ENCODE results near the gene REXO4. TPM values are rescaled to one million over a fixed set of nuclear protein-coding genes. Genes with fewer than 3 reads are reported as not detected.

The REXO4 gene
- total RNA-seq, 4 donors from 2014 or later, result 20.9 to 28.3 (median 22.2) TPM

DNA sequence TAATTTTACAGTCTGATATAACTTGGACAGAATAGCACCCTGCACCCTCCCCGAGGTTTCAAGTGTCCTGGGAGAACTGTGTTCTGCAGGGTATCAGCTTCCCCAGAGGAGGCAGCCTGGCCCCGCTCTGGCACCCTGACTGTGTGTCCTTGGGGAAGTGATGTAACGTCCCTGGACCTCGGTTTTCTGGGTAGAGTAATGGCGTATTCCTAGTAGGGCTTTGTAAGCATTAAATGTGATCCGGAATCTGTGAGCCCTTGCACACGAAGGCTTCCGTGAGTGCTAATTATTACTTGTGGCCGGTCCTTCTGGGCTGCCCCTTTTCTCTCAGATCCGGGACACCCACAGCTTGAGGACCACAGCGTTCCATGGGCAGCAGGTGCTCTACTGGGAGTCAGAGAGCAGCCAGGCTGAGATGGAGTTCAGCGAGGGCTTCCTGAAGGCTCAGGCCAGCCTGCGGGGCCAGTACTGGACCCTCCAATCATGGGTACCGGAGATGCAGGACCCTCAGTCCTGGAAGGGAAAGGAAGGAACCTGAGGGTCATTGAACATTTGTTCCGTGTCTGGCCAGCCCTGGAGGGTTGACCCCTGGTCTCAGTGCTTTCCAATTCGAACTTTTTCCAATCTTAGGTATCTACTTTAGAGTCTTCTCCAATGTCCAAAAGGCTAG lies 41.0 kb upstream of the REXO4 start:
- H3K4me1 ChIP-seq, result peaks cover 12% of the 10 kb centered on the region
- no peak for TF ChIP-seq POLR2AphosphoS5 (IDR thresholded peaks at IDR 0.05)
- TF ChIP-seq, protein P1, sequence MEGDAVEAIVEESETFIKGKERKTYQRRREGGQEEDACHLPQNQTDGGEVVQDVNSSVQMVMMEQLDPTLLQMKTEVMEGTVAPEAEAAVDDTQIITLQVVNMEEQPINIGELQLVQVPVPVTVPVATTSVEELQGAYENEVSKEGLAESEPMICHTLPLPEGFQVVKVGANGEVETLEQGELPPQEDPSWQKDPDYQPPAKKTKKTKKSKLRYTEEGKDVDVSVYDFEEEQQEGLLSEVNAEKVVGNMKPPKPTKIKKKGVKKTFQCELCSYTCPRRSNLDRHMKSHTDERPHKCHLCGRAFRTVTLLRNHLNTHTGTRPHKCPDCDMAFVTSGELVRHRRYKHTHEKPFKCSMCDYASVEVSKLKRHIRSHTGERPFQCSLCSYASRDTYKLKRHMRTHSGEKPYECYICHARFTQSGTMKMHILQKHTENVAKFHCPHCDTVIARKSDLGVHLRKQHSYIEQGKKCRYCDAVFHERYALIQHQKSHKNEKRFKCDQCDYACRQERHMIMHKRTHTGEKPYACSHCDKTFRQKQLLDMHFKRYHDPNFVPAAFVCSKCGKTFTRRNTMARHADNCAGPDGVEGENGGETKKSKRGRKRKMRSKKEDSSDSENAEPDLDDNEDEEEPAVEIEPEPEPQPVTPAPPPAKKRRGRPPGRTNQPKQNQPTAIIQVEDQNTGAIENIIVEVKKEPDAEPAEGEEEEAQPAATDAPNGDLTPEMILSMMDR (IDR thresholded peaks at IDR 0.05), result no peak
- no peak for TF ChIP-seq POLR2A (IDR thresholded peaks at IDR 0.05)
- no peak for TF ChIP-seq EP300 (IDR thresholded peaks at IDR 0.05)
- peaks cover 4% of the 10 kb centered on the region for H3K36me3 ChIP-seq
- no peaks in the 10 kb centered on the region for H3K9me3 ChIP-seq
- WGBS, result 73% methylated on average over 13 of the region's 16 CpGs
- H3K27me3 ChIP-seq, result no peaks in the 10 kb centered on the region
- no peak overlapping the region for H3K27ac ChIP-seq
- peak in 1 of 2 donors; percentile 59 for DNase-seq (ENCODE audit: low spot score in 2 of 2)
- peak overlapping the region; percentile 85 for H3K4me3 ChIP-seq

DNA sequence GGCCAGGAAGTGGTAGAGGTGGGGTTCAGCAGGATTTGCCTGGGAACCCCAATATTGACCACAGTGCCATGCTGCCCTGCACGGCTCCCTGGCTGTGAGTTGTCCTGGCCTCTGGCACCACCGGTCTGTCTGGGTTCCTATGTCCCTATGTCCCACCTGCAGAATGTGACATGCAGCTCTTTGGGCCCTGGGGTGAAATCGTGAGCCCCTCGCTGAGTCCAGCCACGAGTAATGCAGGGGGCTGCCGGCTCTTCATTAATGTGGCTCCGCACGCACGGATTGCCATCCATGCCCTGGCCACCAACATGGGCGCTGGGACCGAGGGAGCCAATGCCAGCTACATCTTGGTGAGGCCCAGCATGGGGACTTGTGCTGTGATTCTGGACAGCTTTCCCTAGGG lies 39.9 kb upstream of the REXO4 start:
- TF ChIP-seq POLR2A (IDR thresholded peaks at IDR 0.05) (no peak), EP300 (IDR thresholded peaks at IDR 0.05) (no peak)
- TF ChIP-seq, protein P1 (IDR thresholded peaks at IDR 0.05), result no peak
- peaks cover 12% of the 10 kb centered on the region for H3K4me1 ChIP-seq
- H3K4me3 ChIP-seq, result no peak overlapping the region
- H3K36me3 ChIP-seq, result no peaks in the 10 kb centered on the region
- no peaks in the 10 kb centered on the region for H3K9me3 ChIP-seq
- no peak for DNase-seq (ENCODE audit: low spot score in 2 of 2)
- no peaks in the 10 kb centered on the region for H3K27me3 ChIP-seq
- H3K27ac ChIP-seq, result no peak overlapping the region
- WGBS, result 95% methylated on average over 8 of the region's 11 CpGs

DNA sequence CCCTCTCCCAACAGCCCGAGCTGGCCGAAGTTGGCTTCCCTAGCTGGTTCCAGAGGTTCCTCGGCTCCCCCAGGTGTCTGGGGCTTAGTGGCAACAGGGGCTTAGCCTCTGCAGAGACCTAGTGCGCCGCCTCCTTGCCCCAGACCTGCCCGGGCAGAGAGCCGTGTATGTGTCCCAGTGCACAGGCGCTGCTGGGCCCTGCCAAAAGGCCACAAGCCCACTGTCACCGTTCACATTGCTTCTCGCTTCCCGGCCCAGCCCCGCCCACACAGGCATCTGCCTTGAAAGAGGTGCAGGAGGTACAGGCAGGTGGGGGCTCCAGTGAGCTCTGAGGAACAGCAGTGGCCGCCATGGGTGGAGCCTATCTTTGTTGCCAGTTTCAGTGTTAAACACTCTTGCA lies 39.4 kb upstream of the REXO4 start:
- no peaks in the 10 kb centered on the region for H3K9me3 ChIP-seq
- H3K27me3 ChIP-seq, result no peaks in the 10 kb centered on the region
- no peak for DNase-seq (ENCODE audit: low spot score in 2 of 2)
- peaks cover 12% of the 10 kb centered on the region for H3K4me1 ChIP-seq
- no peaks in the 10 kb centered on the region for H3K36me3 ChIP-seq
- no peak overlapping the region for H3K4me3 ChIP-seq
- TF ChIP-seq EP300 (IDR thresholded peaks at IDR 0.05), result no peak
- no peak for TF ChIP-seq POLR2AphosphoS5 (IDR thresholded peaks at IDR 0.05)
- no peak for TF ChIP-seq POLR2A (IDR thresholded peaks at IDR 0.05)
- TF ChIP-seq, protein P1 (IDR thresholded peaks at IDR 0.05), result no peak
- H3K27ac ChIP-seq, result no peak overlapping the region
- WGBS, result 70% methylated on average over 6 of the region's 13 CpGs

DNA sequence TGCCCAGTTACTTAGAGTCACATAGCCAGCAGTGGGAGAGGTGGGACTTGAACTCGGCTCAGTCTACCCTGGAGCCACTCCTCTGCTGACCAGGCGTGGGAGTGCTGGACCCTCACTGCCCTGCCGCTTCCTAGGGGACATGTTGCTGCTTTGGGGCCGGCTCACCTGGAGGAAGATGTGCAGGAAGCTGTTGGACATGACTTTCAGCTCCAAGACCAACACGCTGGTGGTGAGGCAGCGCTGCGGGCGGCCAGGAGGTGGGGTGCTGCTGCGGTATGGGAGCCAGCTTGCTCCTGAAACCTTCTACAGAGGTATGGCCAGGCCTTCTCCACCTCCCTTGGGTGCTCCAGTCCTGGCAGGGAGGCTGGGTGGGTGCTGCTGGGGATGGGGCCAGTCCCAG lies 38.6 kb upstream of the REXO4 start:
- Histone ChIP-seq H3K9me3 (no peaks in the 10 kb centered on the region), H3K36me3 (no peaks in the 10 kb centered on the region), H3K27me3 (no peaks in the 10 kb centered on the region), H3K4me3 (no peak overlapping the region), H3K27ac (no peak overlapping the region), H3K4me1 (peaks cover 12% of the 10 kb centered on the region)
- no CpG with 5 or more reads among the region's 9 CpGs for WGBS
- TF ChIP-seq, protein P1 (IDR thresholded peaks at IDR 0.05), result no peak
- TF ChIP-seq EP300 (IDR thresholded peaks at IDR 0.05) (no peak), POLR2AphosphoS5 (IDR thresholded peaks at IDR 0.05) (no peak), POLR2A (IDR thresholded peaks at IDR 0.05) (no peak)
- no peak for DNase-seq (ENCODE audit: low spot score in 2 of 2)

DNA sequence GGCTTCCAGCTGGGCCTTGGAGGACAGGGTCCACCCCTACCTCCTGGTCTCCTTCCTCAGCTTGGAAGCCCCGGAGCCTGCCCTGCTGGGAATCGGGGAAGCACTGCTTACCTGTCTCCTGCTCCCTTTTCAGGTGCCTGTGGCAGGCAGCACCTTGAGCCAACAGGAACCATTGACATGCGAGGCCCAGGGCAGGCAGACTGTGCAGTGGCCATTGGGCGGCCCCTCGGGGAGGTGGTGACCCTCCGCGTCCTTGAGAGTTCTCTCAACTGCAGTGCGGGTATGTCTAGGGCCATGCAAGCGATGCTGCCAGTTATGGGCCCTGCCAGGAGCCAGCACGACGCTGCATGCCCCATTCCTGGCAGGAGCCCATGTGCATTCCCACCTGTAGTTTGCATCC lies 38.1 kb upstream of the REXO4 start:
- no peak for DNase-seq (ENCODE audit: low spot score in 2 of 2)

More for the DNA sequence above, 38.1 kb upstream of the REXO4 start:
- no peaks in the 10 kb centered on the region for H3K27me3 ChIP-seq
- no peaks in the 10 kb centered on the region for H3K36me3 ChIP-seq
- H3K9me3 ChIP-seq, result no peaks in the 10 kb centered on the region
- H3K4me1 ChIP-seq, result peaks cover 9% of the 10 kb centered on the region
- H3K4me3 ChIP-seq, result no peak overlapping the region
- no peak overlapping the region for H3K27ac ChIP-seq
- WGBS, result 83% methylated on average over 7 of the region's 11 CpGs
- TF ChIP-seq EP300 (IDR thresholded peaks at IDR 0.05), result no peak
- TF ChIP-seq POLR2AphosphoS5 (IDR thresholded peaks at IDR 0.05), result no peak
- no peak for TF ChIP-seq POLR2A (IDR thresholded peaks at IDR 0.05)
- TF ChIP-seq, protein P1 (IDR thresholded peaks at IDR 0.05), result no peak

Measured in suprapubic skin (tissue), 4 donors.